NCI-H1417 (cell line): Measurements from ENCODE around the gene SLC34A3.

Experiments
- DNase-seq, 3 experiments: peaks; one replicate each; lab custom pipeline; 2025; lab: John Stamatoyannopoulos, UW

SLC34A3 gene

GRCh38 chr9:137230705-137231371 is at the start of gene SLC34A3:
Gene SLC34A3 (plus strand): TSS chr9:137230901. CDS start chr9:137231703, 802 bp downstream.
- no peak for DNase-seq

GRCh38 chr9:137181680-137182079 is 49.0 kb upstream of the SLC34A3 start:
- no peak for DNase-seq

DNA sequence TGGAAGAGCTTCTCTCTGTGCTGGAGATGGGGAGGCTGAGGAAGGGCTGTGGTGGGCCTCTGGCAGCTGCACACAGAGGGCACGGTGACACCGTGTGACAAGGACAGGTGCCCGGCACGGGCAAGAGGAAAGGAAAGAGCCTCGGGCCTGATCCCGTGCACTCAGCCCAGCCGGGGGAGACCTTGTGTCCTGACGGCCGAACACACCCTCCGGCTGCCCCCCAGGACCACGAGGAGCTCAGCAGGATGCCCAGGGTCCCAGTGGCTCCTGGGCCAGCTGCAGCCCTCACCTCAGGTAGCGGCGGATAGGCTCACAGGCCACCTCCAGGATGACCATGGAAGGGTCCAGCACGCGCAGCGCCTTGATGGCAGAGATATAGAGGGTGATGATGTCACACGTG is 47.9 kb upstream of the SLC34A3 start:
- no peak for DNase-seq

DNA sequence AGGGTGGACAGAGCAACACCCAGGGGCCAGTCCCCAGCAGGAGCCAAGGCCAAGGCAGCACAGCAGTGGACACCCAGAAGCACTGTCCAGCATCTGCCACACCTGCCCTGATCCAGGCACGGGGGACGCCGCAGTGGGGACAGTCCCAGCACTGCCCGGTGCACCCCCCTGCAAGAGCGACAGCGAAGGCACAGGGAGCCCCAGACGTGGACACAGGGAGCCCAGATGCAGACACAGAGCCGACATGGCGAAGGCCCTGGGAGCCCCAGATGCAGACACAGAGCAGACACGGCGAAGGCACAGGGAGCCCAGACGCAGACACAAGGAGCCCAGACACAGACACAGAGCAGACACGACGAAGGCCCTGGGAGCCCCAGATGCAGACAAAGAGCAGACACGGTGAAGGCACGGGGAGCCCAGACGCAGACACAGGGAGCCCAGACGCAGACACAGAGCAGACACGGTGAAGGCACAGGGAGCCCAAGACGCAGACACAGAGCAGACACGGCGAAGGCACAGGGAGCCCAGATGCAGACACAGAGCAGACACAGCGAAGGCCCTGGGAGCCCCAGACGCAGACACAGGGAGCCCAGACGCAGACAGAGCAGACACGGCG is 46.6 kb upstream of the SLC34A3 start:
- no peak for DNase-seq

GRCh38 chr9:137184881-137185660 is 45.6 kb upstream of the SLC34A3 start:
- no peak for DNase-seq

GRCh38 chr9:137185921-137186320 is 44.8 kb upstream of the SLC34A3 start:
- DNase-seq: no peak

DNA sequence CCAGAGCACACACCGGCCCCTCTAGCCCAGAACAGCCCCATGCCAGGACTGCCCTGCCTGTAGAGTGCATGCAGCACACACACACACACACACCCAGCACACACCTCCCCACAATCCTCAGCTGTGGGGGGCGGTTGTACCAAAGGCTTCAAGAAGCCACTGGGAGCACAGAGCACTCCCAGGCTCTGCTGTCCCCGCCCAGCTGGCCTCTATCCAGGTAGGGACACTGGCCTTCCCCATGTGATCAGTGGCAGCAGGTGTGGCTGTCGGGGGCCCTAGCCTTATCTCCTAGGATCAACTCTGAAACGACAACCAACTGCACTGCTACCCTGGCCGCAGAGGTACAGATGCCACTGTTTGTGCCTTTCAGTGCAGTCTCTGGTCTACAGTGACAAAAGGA is 44.3 kb upstream of the SLC34A3 start:
- DNase-seq: no peak

DNA sequence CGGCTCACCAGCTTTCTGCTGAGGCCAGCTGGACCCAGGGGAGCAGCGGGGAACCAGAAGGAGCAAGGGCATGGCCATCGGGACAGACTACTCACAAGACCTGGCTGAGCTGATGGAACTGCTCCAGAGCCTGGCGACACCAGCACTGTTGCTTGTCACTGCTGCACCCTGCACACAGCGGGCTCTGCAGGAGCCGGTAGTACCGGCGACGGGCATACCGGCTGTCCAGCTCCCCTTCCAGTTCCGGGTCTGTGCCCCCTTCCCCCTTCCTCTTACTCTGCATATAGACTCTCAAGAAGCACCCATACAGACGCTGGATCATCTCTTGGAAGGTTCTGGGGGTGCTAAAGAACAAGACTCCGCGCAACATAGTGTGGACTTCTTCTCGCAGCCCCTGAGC is 43.3 kb upstream of the SLC34A3 start:
- no peak for DNase-seq

DNA sequence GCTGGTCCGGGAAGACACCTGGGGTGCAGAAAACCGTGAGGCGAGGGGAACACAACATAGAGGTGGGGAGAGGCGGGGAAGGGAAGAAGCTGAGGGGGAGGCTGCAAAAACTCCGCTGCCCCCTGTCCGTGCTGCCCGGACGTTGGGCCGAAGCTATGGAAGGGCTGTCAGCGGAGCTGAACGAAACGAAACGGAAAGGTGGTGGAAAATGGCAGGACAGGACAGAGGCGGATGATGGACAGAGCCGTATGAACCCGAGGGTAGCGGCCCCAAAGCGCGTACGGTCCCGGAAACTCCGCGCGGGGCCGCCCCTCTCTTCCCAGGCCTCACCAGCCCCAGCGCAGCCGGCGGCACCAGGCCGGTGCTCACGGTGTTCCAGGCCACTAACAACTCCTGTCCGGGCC is 42.6 kb upstream of the SLC34A3 start:
- DNase-seq: no peak

GRCh38 chr9:137188490-137189296 is 42.0 kb upstream of the SLC34A3 start, which contains the start of the genes ANAPC2 and SSNA1:
Gene ANAPC2 (minus strand): TSS chr9:137188560. CDS start chr9:137188532, 28 bp downstream.
Gene SSNA1 (plus strand): TSS chr9:137188676. CDS start chr9:137188727, 51 bp downstream.
- peak; percentile 93 to 98 (median 97) for DNase-seq

DNA sequence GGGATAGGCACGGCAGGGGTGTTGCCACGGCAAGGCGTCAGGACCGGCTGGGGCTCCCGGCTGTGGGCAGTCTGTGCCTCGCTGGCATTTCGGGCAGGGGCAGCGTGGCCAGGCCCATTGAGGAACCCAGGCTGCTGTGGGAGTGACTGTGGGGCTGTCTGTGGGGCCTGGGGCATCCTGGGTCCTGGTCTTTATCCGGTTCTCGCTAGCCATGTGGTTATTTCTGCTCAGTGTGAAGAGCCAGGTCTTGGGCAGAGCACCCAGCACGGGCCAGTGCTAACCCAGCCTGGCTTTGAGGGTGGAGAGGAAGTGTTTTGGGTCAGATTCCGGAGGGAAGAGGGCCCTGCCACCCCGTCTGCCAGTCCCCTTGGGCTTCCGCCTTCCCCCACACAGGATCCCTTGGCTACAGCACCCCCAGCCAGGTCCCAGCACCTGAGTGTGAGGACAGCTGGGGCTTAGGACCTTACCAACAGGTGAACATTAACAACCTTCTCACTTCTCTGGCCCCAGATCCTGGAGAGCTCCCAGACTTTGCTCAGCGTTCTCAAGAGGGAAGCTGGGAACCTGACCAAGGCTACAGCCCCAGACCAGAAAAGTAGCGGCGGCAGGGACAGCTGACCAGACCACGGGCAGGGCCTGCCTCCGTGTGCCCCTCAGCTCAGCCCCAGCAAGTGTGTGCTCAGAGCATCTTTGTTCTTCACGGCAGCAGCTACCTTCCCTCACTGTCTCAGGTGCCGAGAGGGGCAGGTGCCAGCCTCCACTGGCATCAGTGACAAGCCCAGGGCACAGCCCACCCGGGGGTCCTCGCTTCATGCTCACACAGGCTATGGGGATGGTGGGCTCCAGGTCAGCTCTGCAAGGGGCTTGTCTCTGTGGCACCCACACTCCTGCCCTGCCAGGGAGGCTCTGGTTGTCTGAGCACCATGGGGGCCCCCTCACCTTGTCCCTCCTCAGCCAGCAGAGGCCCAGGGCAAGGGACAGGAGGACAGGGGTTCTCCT is 41.1 kb upstream of the SLC34A3 start:
- DNase-seq: no peak

GRCh38 chr9:137190315-137190856 is 40.3 kb upstream of the SLC34A3 start:
- no peak for DNase-seq

DNA sequence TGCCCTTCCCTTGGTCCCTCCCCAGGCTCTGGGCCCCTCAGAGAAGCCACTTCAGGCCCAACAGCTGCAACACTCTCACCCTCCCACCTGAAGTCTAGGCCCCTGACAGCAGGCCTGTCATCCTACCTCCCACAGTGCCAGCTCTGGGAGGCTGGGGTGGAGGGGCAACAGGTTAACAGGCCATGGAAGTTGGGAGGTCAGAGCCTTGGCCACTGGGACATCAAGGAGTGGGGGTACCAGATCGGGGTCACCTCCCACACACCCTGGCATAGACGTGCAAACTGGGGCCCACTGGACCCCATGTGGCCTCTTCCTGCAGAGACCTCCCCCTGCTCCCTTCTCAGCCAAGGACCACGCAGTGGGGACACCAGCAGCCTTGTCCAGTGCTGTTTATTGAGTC is 39.5 kb upstream of the SLC34A3 start:
- DNase-seq: no peak

- no peak for DNase-seq
Measured at GRCh38 chr9:137191691-137192447, 38.8 kb upstream of the SLC34A3 start.

DNA sequence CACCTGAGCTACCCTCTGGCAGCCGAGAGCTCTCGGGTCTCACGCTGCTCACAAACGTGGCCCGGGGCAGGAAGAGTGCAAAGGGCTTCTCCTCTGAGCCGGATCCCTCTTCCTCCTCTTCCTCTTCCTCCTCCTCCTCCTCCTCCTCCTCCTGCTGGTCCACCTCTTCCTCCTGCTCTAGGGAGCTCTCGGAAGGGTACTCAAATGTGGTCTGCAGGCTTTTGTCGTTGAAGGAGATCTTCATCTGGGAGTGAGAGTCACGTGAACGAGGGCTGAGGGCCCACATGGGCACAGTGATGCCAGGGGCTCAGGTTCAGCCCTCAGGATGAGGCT is 38.3 kb upstream of the SLC34A3 start:
- DNase-seq: no peak

DNA sequence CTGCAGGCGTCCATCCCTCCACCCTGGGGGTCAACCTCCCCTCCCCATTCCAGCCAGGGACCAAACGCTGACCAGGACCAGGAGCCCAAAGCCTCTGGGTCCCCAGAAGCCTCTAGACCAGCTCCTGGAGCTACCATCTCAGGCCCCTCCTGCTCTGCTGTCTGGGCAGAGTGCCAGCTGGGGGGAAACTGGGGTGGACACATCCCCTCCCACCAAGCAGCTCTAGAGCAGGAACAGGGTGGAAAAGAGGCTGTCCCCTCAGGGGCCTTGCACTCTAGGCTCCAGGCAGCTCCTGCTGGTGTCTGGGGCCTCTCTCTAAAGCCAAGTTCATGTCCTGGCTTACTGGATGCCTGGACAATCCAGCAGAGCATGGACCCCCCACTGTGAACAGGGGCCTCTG is 37.8 kb upstream of the SLC34A3 start:
- DNase-seq: no peak

DNA sequence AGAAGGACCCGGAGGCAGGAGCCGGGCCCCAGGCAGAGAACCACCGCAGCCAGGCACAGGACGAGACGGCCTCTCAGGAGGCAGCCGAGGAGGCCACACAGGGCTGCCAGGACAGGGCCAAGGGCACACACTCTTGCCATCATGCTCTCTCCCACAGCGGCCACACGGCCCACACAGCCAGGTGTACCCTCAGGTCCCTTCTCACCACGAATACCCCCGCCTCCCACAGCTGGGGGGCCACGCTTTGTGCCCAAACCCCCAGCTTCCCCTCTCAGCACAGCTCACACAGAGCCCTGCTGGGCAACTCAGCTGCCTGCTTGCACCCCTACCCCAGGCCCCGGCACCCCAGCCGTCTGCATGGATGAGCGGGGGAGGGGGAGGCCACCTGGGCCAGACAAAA is 36.9 kb upstream of the SLC34A3 start:
- DNase-seq: no peak

- DNase-seq: peak in 2 of 3 experiments; percentile 48 to 49
Measured at GRCh38 chr9:137194388-137194787, 36.3 kb upstream of the SLC34A3 start.

GRCh38 chr9:137194909-137195308 is 35.8 kb upstream of the SLC34A3 start:
- DNase-seq: peak in 2 of 3 experiments; percentile 27 to 82
